Neural cell (in vitro differentiated cells): ENCODE data around the gene NOL3. TPM values are rescaled to one million over a fixed set of nuclear protein-coding genes. Genes with fewer than 3 reads are reported as not detected.
A peak's percentile ranks its signal among the peaks of the same experiment; 100 is the strongest.

Experiments used
- H2AFZ ChIP-seq: fragments of 200-600, 300-800 bp; sonication (generic), shearing (Covaris generic); 2 replicates; pipeline ENCODE4 v1.6.0; 2014; ENCODE audit warnings: low read depth, mild to moderate bottlenecking, antibody characterized with exemption, low read length, moderate library complexity
- H3F3A ChIP-seq: fragments of 200-600 bp; shearing (Covaris generic); 2 replicates; pipeline ENCODE4 v1.6.1; 2016; ENCODE audit warnings: mild to moderate bottlenecking, moderate library complexity, mixed read lengths, antibody characterized with exemption, low read length; ENCODE audit not compliant: insufficient read depth, poor library complexity, severe bottlenecking
- H3K27ac ChIP-seq: fragments of 200-600, 300-800 bp; sonication (generic), shearing (Covaris generic); 2 replicates; pipeline ENCODE4 v1.5.1; 2014; ENCODE audit warnings: mild to moderate bottlenecking, low read length, moderate library complexity
- H3K27me3 ChIP-seq: fragments of 300-800, 200-600 bp; sonication (generic), shearing (Covaris generic); 2 replicates; pipeline ENCODE4 v1.6.0; 2014; ENCODE audit warnings: mild to moderate bottlenecking, low read depth, low read length, moderate library complexity; ENCODE audit not compliant: insufficient read depth
- H3K36me3 ChIP-seq: fragments of 300-800, 200-600 bp; sonication (generic), shearing (Covaris generic); 2 replicates; pipeline ENCODE4 v1.5.1; 2014; ENCODE audit warnings: mild to moderate bottlenecking, antibody characterized with exemption, low read length, moderate library complexity; ENCODE audit not compliant: insufficient read depth
- H3K4me2 ChIP-seq: fragments of 300-800, 200-600 bp; sonication (generic), shearing (Covaris generic); 2 replicates; pipeline ENCODE4 v1.6.0; 2014; ENCODE audit warnings: mild to moderate bottlenecking, low read length
- H3K4me3 ChIP-seq: fragments of 300-800, 200-600 bp; sonication (generic), shearing (Covaris generic); 2 replicates; pipeline ENCODE4 v1.5.1; 2014; ENCODE audit warnings: mild to moderate bottlenecking, low read length, moderate library complexity
- H3K79me2 ChIP-seq: fragments of 200-600 bp; shearing (Covaris generic); replicated peaks from 2 replicates; pipeline ENCODE4 v1.6.0; 2014; ENCODE audit warnings: mild to moderate bottlenecking, low read length, moderate library complexity; ENCODE audit not compliant: insufficient read depth
- H3K9ac ChIP-seq: fragments of 300-800, 200-600 bp; sonication (generic), shearing (Covaris generic); 2 replicates; pipeline ENCODE4 v1.6.1; 2016; ENCODE audit warnings: mild to moderate bottlenecking, low read length, mixed read lengths
- H3K9me2 ChIP-seq: fragments of 200-600 bp; shearing (Covaris generic); 2 replicates; pipeline ENCODE4 v1.6.1; 2016; ENCODE audit warnings: mild to moderate bottlenecking, low read length, mixed read lengths; ENCODE audit not compliant: insufficient read depth
- H3K9me3 ChIP-seq: fragments of 200-600, 300-800 bp; sonication (generic), shearing (Covaris generic); 2 replicates; pipeline ENCODE4 v1.6.1; 2016; ENCODE audit warnings: mild to moderate bottlenecking, mixed run types, low read length, moderate library complexity, mixed read lengths
- H4K20me1 ChIP-seq: fragments of 200-600 bp; shearing (Covaris generic); 2 replicates; pipeline ENCODE4 v1.6.1; 2016; ENCODE audit warnings: mild to moderate bottlenecking, mixed run types; ENCODE audit not compliant: insufficient read depth
- EP300 ChIP-seq: fragments of 450-650 bp; conservative IDR thresholded peaks from 2 replicates; pipeline ENCODE4 v1.6.1; 2014; ENCODE audit warnings: antibody characterized with exemption, mild to moderate bottlenecking, moderate library complexity; ENCODE audit not compliant: poor library complexity, severe bottlenecking
- EZH2 ChIP-seq: fragments of 200-600, 300-800 bp; shearing (Covaris generic), sonication (generic); IDR thresholded peaks from 2 replicates; pipeline ENCODE4 v1.6.1; 2014; ENCODE audit warnings: antibody characterized with exemption, low read length, borderline replicate concordance, mild to moderate bottlenecking; ENCODE audit not compliant: insufficient read depth, poor library complexity, severe bottlenecking
- MXI1 ChIP-seq: fragments of 450-650 bp; conservative IDR thresholded peaks from 2 replicates; pipeline ENCODE4 v1.6.1; 2014; ENCODE audit warnings: antibody characterized with exemption, mild to moderate bottlenecking; ENCODE audit not compliant: poor library complexity, severe bottlenecking
- POLR2AphosphoS5 ChIP-seq: IDR thresholded peaks from 2 replicates; pipeline ENCODE4 v1.6.1; 2012
- RAD21 ChIP-seq: fragments of 450-650 bp; conservative IDR thresholded peaks from 2 replicates; pipeline ENCODE4 v1.6.1; 2014; ENCODE audit warnings: antibody characterized with exemption, mild to moderate bottlenecking, moderate library complexity
- REST ChIP-seq: IDR thresholded peaks from 2 replicates; pipeline ENCODE4 v1.6.1; 2012; ENCODE audit warnings: borderline replicate concordance
- SMC3 ChIP-seq: fragments of 450-650 bp; conservative IDR thresholded peaks from 2 replicates; pipeline ENCODE4 v1.6.1; 2014; ENCODE audit warnings: antibody characterized with exemption, mild to moderate bottlenecking, moderate library complexity; ENCODE audit not compliant: poor library complexity
- TAF1 ChIP-seq: IDR thresholded peaks from 2 replicates; pipeline ENCODE4 v1.6.1; 2012; ENCODE audit warnings: low read depth
- polyA plus RNA-seq: library from polyadenylated mRNA; depleted of rRNA; stranded (reverse); fragments of >200 nt; gene quantifications from 2 replicates; pipeline ENCODE4 v1.2.3, GENCODE V29; 2014
- TF ChIP-seq, protein P1 (sequence below): fragments of 450-650 bp; IDR thresholded peaks from 2 replicates; pipeline ENCODE4 v1.5.1; 2014; ENCODE audit warnings: antibody characterized with exemption, mild to moderate bottlenecking, moderate library complexity; ENCODE audit not compliant: poor library complexity, severe bottlenecking

The NOL3 gene
- polyA plus RNA-seq, 1 donor from 2014 or later, result 8.4 TPM

- Histone ChIP-seq H3K4me2 (no peak overlapping the region), H3K4me3 (peak overlapping the region; percentile 70), H3K27ac (no peak overlapping the region), H3K27me3 (peaks cover 100% of the 10 kb centered on the region), H4K20me1 (no peaks in the 10 kb centered on the region), H3K9me2 (no peaks in the 10 kb centered on the region), H3K9ac (peak overlapping the region; percentile 41), H3F3A (no peaks in the 10 kb centered on the region), H3K36me3 (no peaks in the 10 kb centered on the region), H3K9me3 (no peaks in the 10 kb centered on the region), H3K79me2 (no peaks in the 10 kb centered on the region), H2AFZ (no peak overlapping the region)
- TF ChIP-seq, protein P1, sequence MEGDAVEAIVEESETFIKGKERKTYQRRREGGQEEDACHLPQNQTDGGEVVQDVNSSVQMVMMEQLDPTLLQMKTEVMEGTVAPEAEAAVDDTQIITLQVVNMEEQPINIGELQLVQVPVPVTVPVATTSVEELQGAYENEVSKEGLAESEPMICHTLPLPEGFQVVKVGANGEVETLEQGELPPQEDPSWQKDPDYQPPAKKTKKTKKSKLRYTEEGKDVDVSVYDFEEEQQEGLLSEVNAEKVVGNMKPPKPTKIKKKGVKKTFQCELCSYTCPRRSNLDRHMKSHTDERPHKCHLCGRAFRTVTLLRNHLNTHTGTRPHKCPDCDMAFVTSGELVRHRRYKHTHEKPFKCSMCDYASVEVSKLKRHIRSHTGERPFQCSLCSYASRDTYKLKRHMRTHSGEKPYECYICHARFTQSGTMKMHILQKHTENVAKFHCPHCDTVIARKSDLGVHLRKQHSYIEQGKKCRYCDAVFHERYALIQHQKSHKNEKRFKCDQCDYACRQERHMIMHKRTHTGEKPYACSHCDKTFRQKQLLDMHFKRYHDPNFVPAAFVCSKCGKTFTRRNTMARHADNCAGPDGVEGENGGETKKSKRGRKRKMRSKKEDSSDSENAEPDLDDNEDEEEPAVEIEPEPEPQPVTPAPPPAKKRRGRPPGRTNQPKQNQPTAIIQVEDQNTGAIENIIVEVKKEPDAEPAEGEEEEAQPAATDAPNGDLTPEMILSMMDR, result peak; percentile 99
- no peak for TF ChIP-seq EZH2
- TF ChIP-seq SMC3, result peak; percentile 94
- no peak for TF ChIP-seq EP300
- peak; percentile 55 for TF ChIP-seq MXI1
- peak; percentile 92 for TF ChIP-seq RAD21
- no peak for TF ChIP-seq REST
- TF ChIP-seq POLR2AphosphoS5, result peak; percentile 11
These were observed 14.8 kb upstream of the NOL3 start for GRCh38 chr16:67155295-67156142.

DNA sequence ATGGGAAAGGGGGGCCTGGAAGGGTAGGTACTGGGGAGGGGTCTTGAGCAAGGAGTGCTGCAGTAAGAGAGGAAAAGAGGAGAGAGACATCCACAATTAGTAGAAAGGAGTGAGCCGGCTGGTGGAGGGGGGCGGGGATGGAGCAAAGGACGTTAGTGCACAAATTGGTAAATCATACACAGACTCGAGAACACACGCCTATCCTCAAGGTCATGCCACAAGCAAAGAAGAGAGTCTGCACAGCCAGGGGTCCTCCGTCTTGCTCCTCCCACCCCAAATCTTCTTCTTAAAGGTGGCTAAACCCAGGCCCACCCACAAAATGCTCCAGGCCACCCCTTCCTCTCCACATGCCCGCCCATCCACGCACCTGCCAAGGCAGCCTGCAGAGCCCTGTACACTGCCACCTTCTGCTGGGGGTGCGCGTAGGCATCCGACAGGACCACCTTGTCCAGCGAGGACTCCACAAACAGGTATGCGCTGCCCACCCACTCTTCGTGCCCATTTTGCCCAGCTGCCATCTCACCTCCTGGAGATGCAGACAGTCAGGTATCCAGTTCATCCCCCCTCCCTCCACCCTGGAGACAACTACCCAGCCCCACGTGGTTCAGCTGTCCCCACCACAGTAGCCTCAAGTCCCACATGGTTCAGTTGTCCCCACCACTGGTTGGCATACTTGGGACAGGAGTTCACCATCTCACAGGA, 14.0 kb upstream of the NOL3 start:
- no peaks in the 10 kb centered on the region for H3F3A ChIP-seq
- H3K27ac ChIP-seq, result no peak overlapping the region
- peak overlapping the region; percentile 70 for H3K4me3 ChIP-seq
- H3K27me3 ChIP-seq, result peaks cover 100% of the 10 kb centered on the region
- no peaks in the 10 kb centered on the region for H3K9me2 ChIP-seq
- H2AFZ ChIP-seq, result no peak overlapping the region
- no peaks in the 10 kb centered on the region for H3K36me3 ChIP-seq
- no peaks in the 10 kb centered on the region for H4K20me1 ChIP-seq
- H3K9ac ChIP-seq, result no peak overlapping the region
- H3K79me2 ChIP-seq, result no peaks in the 10 kb centered on the region
- TF ChIP-seq SMC3, result no peak
- TF ChIP-seq, protein P1, result no peak
- TF ChIP-seq MXI1, result no peak
- TF ChIP-seq EZH2, result no peak
- TF ChIP-seq TAF1, result no peak
- TF ChIP-seq REST, result no peak
- no peak for TF ChIP-seq EP300
- TF ChIP-seq RAD21, result no peak
- no peak for TF ChIP-seq POLR2AphosphoS5
- H3K9me3 ChIP-seq, result no peaks in the 10 kb centered on the region
- no peak overlapping the region for H3K4me2 ChIP-seq
